ENCODE results near the gene KCNJ5.

DNA sequence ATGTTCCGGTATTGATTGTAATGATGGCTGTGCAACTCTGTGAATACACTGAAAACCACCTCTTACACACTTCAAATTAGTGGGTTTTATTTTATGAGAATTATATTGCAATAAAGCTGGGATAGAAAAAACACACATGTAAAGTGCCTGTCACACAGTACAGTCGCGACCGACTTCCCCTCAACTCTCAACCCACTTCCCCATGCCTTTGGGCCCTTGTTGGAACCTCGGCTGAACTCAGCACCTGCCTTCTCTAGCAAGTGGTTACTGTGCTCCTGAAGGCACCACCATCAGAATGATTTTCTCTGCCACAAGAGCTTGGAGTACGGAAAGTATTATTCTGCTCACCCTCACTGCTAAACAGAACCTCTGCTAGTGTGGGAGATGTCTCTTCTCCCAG is 37.6 kb upstream of the KCNJ5 start:
- TF ChIP-seq, protein P1, sequence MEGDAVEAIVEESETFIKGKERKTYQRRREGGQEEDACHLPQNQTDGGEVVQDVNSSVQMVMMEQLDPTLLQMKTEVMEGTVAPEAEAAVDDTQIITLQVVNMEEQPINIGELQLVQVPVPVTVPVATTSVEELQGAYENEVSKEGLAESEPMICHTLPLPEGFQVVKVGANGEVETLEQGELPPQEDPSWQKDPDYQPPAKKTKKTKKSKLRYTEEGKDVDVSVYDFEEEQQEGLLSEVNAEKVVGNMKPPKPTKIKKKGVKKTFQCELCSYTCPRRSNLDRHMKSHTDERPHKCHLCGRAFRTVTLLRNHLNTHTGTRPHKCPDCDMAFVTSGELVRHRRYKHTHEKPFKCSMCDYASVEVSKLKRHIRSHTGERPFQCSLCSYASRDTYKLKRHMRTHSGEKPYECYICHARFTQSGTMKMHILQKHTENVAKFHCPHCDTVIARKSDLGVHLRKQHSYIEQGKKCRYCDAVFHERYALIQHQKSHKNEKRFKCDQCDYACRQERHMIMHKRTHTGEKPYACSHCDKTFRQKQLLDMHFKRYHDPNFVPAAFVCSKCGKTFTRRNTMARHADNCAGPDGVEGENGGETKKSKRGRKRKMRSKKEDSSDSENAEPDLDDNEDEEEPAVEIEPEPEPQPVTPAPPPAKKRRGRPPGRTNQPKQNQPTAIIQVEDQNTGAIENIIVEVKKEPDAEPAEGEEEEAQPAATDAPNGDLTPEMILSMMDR (IDR thresholded peaks at IDR 0.05; ENCODE audit: borderline replicate concordance, extremely low read depth, low read length, poor library complexity, severe bottlenecking), result no peak
- no peak for TF ChIP-seq EZH2 (IDR thresholded peaks at IDR 0.05; ENCODE audit: borderline replicate concordance, low read depth, low read length, severe bottlenecking)
